PC-9 (cell line): ENCODE measurements around the gene AKR7A2.

ENCODE experiments used
- CTCF ChIP-seq: fragments of 200-600 bp; sonication (generic); conservative IDR thresholded peaks from 2 replicates; pipeline ENCODE4 v1.6.1; 2017; ENCODE audit warnings: mixed run types, antibody characterized with exemption, mild to moderate bottlenecking, moderate library complexity
- EZH2 ChIP-seq: fragments of 200-600 bp; sonication (generic); IDR thresholded peaks from 2 replicates; pipeline ENCODE4 v1.8.0; 2017; ENCODE audit warnings: antibody characterized with exemption, low read depth

GRCh38 chr1:19268445-19268844 is 43.5 kb downstream of the AKR7A2 start:
- no peak for TF ChIP-seq CTCF
- no peak for TF ChIP-seq EZH2
